AG09309 (cell line): Measurements from ENCODE around the gene EXOC4.

Source experiments
- DNase-seq: peaks from one replicate; pipeline ENCODE4 v3.0.0-alpha.2; 2010; ENCODE audit warnings: low read depth
- H3K4me3 ChIP-seq: 2 replicates; pipeline ENCODE4 v1.5.1; 2011; ENCODE audit warnings: mild to moderate bottlenecking, low read depth, low read length, moderate library complexity; ENCODE audit not compliant: control insufficient read depth
- TF ChIP-seq, protein P1 (sequence below): IDR thresholded peaks from 2 replicates; pipeline ENCODE4 v1.5.1; 2011; ENCODE audit warnings: mild to moderate bottlenecking, low read depth, low read length, inconsistent platforms; ENCODE audit not compliant: insufficient read depth, control insufficient read depth; ENCODE audit errors: missing control alignments

EXOC4 gene

DNA sequence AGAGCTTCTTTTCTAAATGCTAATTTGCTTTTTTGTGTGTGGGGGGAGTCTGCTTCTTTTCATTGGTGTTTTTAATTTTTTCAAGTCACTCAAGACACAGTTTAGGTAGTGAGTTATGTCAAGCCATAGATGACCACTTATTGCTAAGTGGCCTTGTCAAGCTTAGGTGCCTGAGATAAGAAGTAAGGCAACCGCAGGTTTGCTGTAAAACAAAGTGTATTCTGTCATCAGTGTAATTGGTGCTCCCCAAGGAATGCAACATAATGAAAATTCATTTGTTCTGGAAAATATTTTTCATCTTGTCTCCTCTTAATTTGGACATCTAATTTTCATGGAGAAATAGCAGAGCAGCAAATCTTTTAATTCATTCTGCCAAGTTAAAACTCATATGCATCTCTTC, 249.6 kb downstream of the EXOC4 start:
- TF ChIP-seq, protein P1, sequence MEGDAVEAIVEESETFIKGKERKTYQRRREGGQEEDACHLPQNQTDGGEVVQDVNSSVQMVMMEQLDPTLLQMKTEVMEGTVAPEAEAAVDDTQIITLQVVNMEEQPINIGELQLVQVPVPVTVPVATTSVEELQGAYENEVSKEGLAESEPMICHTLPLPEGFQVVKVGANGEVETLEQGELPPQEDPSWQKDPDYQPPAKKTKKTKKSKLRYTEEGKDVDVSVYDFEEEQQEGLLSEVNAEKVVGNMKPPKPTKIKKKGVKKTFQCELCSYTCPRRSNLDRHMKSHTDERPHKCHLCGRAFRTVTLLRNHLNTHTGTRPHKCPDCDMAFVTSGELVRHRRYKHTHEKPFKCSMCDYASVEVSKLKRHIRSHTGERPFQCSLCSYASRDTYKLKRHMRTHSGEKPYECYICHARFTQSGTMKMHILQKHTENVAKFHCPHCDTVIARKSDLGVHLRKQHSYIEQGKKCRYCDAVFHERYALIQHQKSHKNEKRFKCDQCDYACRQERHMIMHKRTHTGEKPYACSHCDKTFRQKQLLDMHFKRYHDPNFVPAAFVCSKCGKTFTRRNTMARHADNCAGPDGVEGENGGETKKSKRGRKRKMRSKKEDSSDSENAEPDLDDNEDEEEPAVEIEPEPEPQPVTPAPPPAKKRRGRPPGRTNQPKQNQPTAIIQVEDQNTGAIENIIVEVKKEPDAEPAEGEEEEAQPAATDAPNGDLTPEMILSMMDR: no peak
- no peak overlapping the region for H3K4me3 ChIP-seq
- DNase-seq: no peak

DNA sequence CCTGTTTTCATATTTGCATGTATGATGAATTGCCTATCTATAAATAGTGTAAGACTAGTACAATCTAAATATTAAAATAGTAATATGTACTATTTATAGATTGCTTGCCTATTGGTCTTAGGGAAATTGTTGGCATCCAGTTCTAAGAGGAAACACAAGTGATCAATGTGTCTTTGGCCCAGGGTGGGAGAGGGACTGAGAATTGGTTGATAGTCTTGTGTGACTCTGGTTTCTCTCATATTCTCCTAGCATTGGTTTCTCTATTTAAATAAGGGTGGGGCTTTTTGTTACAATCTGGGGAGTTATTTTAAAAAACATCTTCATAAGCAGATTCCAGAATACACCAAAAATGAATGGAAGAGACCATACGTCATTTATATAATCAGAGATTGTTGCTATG, 250.1 kb downstream of the EXOC4 start:
- TF ChIP-seq, protein P1: no peak
- H3K4me3 ChIP-seq: no peak overlapping the region
- DNase-seq: no peak

DNA sequence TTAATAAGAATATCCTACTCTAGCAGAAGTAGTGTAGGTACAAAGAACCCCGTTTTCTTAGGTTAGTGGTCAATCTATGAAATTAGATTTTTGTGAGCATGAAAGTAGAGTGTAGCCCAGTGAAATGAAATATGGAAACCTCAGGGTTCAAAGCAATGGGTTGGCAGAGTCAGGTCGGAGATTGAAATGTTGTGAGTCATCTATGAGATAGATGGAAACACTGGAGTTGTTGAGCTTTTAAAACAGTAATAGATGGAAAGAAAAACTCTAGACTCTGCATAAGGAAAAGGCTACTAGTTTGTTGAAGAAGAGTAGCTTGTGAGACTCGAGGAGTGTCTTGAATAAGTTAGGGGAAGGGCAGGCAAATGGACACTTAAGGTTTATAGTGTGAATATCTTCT, 251.9 kb downstream of the EXOC4 start:
- TF ChIP-seq, protein P1: no peak
- no peak overlapping the region for H3K4me3 ChIP-seq
- DNase-seq: no peak

DNA sequence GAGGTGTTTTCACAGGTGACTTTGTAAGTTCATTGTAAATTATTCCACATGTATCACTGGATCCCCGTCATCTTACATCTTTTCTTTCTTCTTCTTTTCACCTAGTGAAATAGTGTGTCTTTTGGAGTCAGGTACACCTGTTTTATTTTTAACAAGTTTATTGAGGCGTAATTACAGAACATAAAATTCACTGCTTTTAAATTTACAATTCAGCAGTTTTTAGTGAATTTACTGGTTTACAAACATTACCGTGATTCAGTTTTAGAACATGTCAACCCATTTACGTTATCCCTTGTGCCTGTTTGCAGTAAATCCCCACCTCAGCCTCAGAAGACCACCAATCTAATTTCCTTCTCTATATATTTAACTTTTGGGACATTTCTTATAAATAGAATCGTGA, 256.9 kb downstream of the EXOC4 start:
- no peak overlapping the region for H3K4me3 ChIP-seq
- DNase-seq: no peak
- TF ChIP-seq, protein P1: no peak

DNA sequence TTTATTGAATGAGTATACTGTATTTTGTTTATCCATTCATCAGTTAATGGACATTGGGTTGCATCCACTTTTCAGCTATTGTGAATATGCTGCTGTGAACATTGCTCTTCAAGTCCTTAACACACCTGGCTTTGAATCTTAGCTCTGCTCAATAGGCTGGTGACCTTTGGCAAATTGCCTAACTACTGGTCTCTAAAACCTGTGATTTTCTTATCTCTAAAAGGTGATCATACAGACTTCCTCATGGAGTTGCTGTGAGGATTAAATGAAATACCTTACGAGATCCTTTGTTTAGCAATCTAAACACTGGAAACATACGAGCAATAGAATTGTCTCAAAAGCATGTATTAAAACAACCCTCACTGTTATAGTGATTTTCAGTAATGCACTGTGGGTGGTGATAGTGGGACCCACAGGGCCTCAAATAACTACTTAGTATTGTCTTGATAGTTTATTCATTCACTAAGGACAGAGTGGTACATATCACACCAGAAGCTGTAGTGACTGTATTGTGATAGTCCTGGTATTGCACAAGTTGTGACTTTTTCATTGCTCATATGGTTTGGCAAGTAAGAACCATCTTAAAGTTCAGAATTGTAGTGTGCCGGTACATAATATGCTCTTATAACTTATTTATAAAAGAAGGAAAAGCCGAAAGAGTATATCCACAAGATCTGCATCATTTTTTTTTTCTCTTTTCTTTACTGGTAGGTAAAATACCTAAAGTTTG, 257.6 kb downstream of the EXOC4 start:
- DNase-seq: no peak
- TF ChIP-seq, protein P1: no peak

DNA sequence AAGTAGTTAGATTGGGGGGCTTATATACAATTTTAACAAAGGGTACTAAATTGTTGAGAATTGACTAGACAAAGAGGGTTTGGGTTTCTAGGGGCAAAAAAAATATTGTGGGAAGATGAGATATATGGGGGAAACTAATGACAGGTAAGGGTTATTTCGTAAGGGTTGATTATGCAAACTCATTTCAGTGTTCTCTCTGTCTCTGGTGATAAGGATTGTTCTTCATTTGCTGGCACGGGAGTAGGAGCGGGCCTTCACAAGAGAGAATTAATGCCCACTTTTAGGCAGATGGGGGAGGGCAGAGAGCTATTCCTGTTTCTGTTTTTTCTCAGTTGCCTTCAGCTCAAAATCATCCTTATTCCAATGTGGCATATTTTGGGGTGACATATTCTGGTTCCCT, 258.4 kb downstream of the EXOC4 start:
- no peak overlapping the region for H3K4me3 ChIP-seq
- no peak for DNase-seq
- TF ChIP-seq, protein P1: no peak

More for the DNA sequence above, 257.6 kb downstream of the EXOC4 start:
- no peak overlapping the region for H3K4me3 ChIP-seq

DNA sequence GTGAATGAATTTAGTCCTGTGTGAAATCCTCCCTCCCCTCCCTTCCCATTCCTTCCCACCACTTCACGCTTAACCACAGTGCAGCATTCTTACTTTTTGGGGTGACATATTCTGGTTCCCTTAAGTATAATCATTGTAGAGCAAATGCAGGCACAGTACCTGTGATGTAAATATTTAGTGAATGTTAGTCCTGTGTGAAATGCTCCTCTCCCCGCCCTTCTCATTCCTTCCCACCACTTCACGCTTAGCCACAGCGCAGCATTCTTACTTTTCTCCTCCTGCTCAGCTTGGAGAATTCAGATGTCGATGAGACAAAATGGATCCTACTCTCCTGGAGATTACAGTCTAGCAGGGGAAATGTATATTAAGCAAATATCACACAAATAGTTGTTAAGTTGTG, 258.8 kb downstream of the EXOC4 start:
- TF ChIP-seq, protein P1: no peak
- no peak overlapping the region for H3K4me3 ChIP-seq
- DNase-seq: no peak
